Smooth muscle cell (in vitro differentiated cells): ENCODE measurements around the gene EFNA5. TPM values are rescaled to one million over a fixed set of nuclear protein-coding genes. Genes with fewer than 3 reads are reported as not detected.
"Not testable (repeated sequence)": the region's sequence is repeated elsewhere in the genome, so short reads cannot be mapped to it uniquely, and the experiment has no call there.

Source experiments
- DNase-seq: peaks from one replicate; lab custom pipeline; 2025; ENCODE audit not compliant: unreplicated experiment; lab: John Stamatoyannopoulos, UW
- H2AFZ ChIP-seq: fragments of 200-600 bp; sonication (generic); 2 replicates; pipeline ENCODE4 v1.6.0; 2016; ENCODE audit warnings: antibody characterized with exemption, low read depth, mild to moderate bottlenecking
- H3F3A ChIP-seq: fragments of 200-600 bp; sonication (generic); 2 replicates; pipeline ENCODE4 v1.6.0; 2017; ENCODE audit warnings: antibody characterized with exemption, low read depth
- H3K27ac ChIP-seq: fragments of 200-600 bp; sonication (generic); 2 replicates; pipeline ENCODE4 v1.5.1; 2016; ENCODE audit warnings: low read depth, mild to moderate bottlenecking
- H3K27me3 ChIP-seq: fragments of 200-600 bp; sonication (generic); 2 replicates; pipeline ENCODE4 v1.6.1; 2016; ENCODE audit warnings: low read depth, mild to moderate bottlenecking
- H3K36me3 ChIP-seq: fragments of 200-600 bp; sonication (generic); 2 replicates; pipeline ENCODE4 v1.5.1; 2016; ENCODE audit warnings: low read depth
- H3K4me1 ChIP-seq: fragments of 200-600 bp; sonication (generic); 2 replicates; pipeline ENCODE4 v1.5.1; 2016; ENCODE audit warnings: low read depth
- H3K4me2 ChIP-seq: fragments of 200-600 bp; sonication (generic); 2 replicates; pipeline ENCODE4 v1.6.0; 2016; ENCODE audit warnings: mild to moderate bottlenecking
- H3K4me3 ChIP-seq: fragments of 200-600 bp; sonication (generic); 2 replicates; pipeline ENCODE4 v1.5.1; 2016; ENCODE audit warnings: mild to moderate bottlenecking
- H3K79me2 ChIP-seq: fragments of 200-600 bp; sonication (generic); 2 replicates; pipeline ENCODE4 v1.6.0; 2016; ENCODE audit warnings: low read depth, mild to moderate bottlenecking
- H3K9ac ChIP-seq: fragments of 200-600 bp; sonication (generic); 2 replicates; pipeline ENCODE4 v1.6.0; 2016; ENCODE audit warnings: low read depth
- H3K9me3 ChIP-seq: fragments of 200-600 bp; sonication (generic); replicated peaks from 2 replicates; pipeline ENCODE4 v1.5.1; 2016; ENCODE audit warnings: low read depth
- H4K20me1 ChIP-seq: fragments of 200-600 bp; sonication (generic); 2 replicates; pipeline ENCODE4 v1.6.0; 2016; ENCODE audit warnings: low read depth
- CTCF ChIP-seq: fragments of 200-600 bp; sonication (generic); IDR thresholded peaks from 2 replicates; pipeline ENCODE4 v1.5.1; 2017; ENCODE audit warnings: borderline replicate concordance, mild to moderate bottlenecking, antibody characterized with exemption; ENCODE audit not compliant: insufficient read depth, poor library complexity, severe bottlenecking
- WGBS: methylation state at CpG from one replicate; pipeline ENCODE4 v1.1.7; 2016; ENCODE audit warnings: low lambda C conversion rate; 5-methylcytosine and 5-hydroxymethylcytosine counted together
- polyA plus RNA-seq: library from polyadenylated mRNA; unstranded; fragments of >200 nt; fragmentation: Nextera tagmentation; extraction: Ambion mirVana; gene quantifications from 2 replicates; pipeline ENCODE4 v1.2.1, GENCODE V29; 2016
- total RNA-seq: library from RNA; depleted of rRNA; stranded (reverse); fragments of >200 nt; gene quantifications from 2 replicates; pipeline ENCODE4 v1.2.3, GENCODE V29; 2014

Gene EFNA5
- total and polyA plus RNA-seq, 2 experiments from 2014 or later: 0.32 to 8.8 TPM

GRCh38 chr5:107499237-107499636 lies 171.5 kb downstream of the EFNA5 start:
- Histone ChIP-seq H3K27me3 (no peaks in the 10 kb centered on the region), H4K20me1 (no peaks in the 10 kb centered on the region), H3F3A (no peaks in the 10 kb centered on the region), H3K9ac (no peak overlapping the region), H3K9me3 (no peaks in the 10 kb centered on the region), H3K79me2 (no peaks in the 10 kb centered on the region), H2AFZ (no peak overlapping the region), H3K4me1 (peaks cover 55% of the 10 kb centered on the region), H3K27ac (no peak overlapping the region), H3K36me3 (no peaks in the 10 kb centered on the region), H3K4me3 (no peak overlapping the region), H3K4me2 (no peak overlapping the region)
- 76% methylated on average over 1 of the region's 1 CpG for WGBS
- no peak for DNase-seq
- TF ChIP-seq CTCF: no peak

GRCh38 chr5:107496466-107496865 lies 174.3 kb downstream of the EFNA5 start:
- DNase-seq: no peak
- Histone ChIP-seq H3K9me3 (no peaks in the 10 kb centered on the region), H2AFZ (no peak overlapping the region), H3K4me1 (peaks cover 28% of the 10 kb centered on the region), H3K79me2 (no peaks in the 10 kb centered on the region), H3K27me3 (no peaks in the 10 kb centered on the region), H4K20me1 (no peaks in the 10 kb centered on the region), H3K27ac (no peak overlapping the region), H3K9ac (no peak overlapping the region), H3K36me3 (no peaks in the 10 kb centered on the region), H3F3A (no peaks in the 10 kb centered on the region), H3K4me2 (no peak overlapping the region), H3K4me3 (no peak overlapping the region)
- 92% methylated on average over 3 of the region's 3 CpGs for WGBS
- no peak for TF ChIP-seq CTCF

- DNase-seq, H3F3A ChIP-seq, H3K4me3 ChIP-seq, H3K4me2 ChIP-seq, H3K9ac ChIP-seq, H2AFZ ChIP-seq, H3K9me3 ChIP-seq, H3K4me1 ChIP-seq, H3K27me3 ChIP-seq, H3K27ac ChIP-seq, H3K36me3 ChIP-seq, H3K79me2 ChIP-seq, H4K20me1 ChIP-seq: not testable (repeated sequence)
- 97% methylated on average over 16 of the region's 25 CpGs for WGBS
Observed at GRCh38 chr5:107494129-107494528, 176.6 kb downstream of the EFNA5 start.

GRCh38 chr5:107487056-107487542 lies 183.6 kb downstream of the EFNA5 start:
- Histone ChIP-seq H4K20me1 (no peaks in the 10 kb centered on the region), H3K27ac (peak overlapping the region; percentile 59), H3K79me2 (no peaks in the 10 kb centered on the region), H3K4me2 (no peak overlapping the region), H3F3A (no peaks in the 10 kb centered on the region), H3K27me3 (no peaks in the 10 kb centered on the region), H3K9me3 (no peaks in the 10 kb centered on the region), H2AFZ (no peak overlapping the region), H3K4me3 (no peak overlapping the region), H3K4me1 (peaks cover 33% of the 10 kb centered on the region), H3K36me3 (no peaks in the 10 kb centered on the region), H3K9ac (no peak overlapping the region)
- TF ChIP-seq CTCF: no peak
- 70% methylated on average over 2 of the region's 2 CpGs for WGBS
- DNase-seq: no peak
